HG03103 (cell line): Measurements from ENCODE around the gene HLTF.

Source experiments
- ATAC-seq: cut with Tn5 transposase; IDR thresholded peaks from one replicate; pipeline ENCODE4 v1.9.1; 2021; ENCODE audit warnings: low read depth; ENCODE audit not compliant: unreplicated experiment

The HLTF gene

DNA sequence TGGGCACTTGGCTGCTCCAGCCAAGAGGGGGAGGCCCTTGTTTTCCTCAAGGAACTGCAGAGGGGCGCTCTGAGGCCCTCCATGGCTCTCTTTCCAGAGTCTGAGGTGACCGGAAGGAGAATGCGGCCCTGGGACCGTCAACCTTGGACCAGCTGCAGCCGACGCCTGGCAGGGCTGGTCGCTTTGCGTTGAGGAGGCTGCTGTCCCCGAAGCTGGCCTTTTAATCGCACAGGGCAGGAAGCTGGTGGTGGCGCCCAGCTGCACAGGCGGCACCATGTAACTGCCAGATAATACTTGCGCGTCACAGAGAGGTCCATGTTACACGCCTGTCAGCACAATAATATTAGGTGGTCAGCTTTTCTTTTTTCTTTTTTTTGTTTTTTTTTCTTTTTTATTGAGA lies 875 bp upstream of the HLTF start:
- no peak for ATAC-seq

DNA sequence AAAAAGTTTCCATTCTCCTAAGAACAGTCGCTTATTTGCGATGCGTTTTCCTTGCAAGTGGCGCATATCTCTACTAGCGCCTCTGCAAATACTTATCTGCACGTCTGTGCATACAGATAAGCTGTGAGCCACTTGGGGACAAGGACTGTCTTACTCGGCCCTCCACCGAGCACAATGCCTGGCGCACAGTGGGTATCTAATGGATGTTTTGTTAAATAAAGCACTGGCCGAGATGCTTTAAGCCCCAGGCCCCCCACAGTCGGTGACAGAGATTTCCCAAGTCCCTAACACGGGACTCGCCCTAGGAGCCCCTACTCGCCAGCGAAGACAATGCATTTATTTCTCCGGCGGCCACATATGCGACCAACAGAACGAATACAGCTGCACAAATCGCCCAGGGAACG lies 503 bp downstream of the HLTF start:
- peak; percentile 32 for ATAC-seq

DNA sequence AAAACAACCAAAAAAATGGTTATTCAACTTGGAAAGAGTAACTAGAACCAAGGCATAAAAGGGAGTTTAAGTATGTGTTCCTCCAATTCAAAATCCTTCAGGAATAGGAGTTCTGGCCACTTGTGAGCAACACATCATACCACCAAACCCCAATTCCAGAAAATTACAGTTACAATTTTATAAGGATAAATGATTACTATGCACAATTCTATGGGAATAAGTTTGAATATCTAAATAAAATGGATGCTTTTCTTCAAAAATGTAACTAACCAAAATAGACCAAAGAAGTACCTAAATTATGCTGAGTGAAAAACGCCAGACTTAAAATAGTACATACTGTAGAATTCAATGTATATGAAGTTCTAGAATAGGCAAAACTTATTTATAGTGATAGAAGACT lies 4.6 kb downstream of the HLTF start:
- ATAC-seq = no peak

DNA sequence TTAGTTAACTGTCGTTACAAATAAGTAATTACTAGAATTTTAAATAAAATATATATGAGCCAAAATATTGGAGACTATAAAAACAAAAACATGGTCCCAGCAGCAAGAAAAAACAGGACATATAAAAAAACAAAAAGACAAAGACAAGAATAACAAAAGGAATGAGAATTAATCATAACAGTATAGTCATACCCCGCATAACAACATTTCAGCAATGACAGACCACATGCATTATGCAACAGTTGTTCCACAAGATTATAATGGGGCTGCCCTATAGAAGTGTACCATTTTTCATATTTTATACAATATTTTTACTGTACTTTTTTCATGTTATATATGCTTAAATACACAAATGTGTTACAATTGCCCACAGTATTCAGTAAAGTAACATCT lies 5.6 kb downstream of the HLTF start:
- ATAC-seq = no peak

DNA sequence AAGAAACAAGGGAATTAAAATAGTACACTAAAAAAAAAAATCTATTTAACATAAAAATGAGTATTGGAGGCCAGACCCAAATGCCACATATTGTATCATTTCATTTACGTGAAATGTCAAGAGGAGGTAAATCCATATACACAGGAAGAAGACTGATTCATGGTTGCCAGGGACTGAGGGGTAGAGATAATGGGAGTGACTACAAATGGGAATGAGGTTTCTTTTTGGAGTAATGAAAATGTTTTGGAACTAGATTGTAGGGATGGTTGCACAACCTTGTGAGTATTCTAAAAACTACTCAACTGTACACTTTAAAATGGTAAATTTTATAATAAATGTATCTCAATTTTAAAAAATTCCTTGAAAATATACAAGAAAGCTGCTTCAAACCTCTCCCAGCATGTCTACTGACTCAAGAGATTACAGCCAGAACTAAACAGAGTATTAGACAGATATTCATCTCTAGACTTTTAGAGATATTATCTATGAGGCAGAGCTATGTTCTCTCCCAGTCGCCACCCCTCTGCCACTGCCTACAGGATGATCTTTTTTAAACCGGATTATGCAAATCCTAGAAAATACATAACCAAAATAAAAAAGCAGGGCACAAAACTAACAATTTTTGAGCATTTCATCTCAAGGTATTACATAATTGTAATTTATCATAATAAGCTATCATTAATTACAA lies 6.2 kb downstream of the HLTF start:
- no peak for ATAC-seq

DNA sequence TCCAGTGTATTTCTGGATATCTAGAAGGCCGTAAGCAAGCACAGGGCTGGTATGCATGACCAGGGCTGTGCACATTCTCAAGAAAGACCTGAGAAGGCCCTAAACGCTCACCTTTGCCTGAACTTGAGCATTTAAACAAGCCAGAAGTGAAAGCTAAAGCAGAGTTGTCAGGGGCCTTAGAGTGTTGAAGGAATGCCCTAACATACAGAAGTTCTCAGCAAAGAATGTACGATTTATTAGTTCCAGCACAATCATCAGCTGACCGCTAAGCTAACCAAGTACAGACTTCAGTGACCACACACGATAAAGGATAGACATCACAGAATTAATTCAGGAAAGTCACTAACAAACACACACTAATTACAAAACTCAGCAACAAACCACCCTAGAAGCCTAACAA lies 8.7 kb downstream of the HLTF start:
- ATAC-seq = no peak

DNA sequence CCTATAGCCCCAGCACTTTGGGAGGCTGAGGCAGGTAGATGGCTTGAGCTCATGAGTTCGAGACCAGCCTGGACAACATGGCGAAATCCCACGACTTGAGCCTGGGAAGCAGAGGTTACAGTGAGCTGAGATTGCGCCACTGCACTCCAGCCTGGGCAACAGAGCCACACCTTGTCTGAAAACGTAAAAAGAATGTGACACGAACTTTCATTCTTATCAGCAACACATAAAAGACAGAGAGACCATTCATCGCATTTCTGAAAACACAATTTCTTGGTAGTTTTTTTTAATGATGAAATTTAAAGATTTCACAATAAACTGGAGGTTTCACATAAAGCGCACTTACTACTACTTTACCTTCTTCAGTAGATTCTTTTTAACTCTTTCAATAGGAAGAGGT lies 18.4 kb downstream of the HLTF start:
- no peak for ATAC-seq

DNA sequence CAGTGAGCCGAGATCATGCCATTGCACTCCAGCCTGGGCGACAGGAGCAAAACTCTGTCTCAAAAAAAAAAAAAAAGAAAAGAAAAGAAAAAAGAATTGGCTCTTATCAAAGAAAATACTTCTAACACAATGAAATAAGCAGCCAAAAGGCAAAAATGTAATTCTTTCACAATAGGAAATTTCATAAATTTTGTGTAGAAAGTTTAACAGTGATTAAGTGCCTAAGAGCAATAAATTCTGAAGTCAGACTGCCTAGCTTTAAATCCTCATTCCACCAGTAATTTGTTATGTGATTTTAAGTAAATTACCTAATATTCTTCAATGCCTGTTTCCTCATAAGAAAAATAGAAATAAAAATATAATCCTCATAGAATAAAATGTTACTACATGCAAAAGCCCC lies 24.6 kb downstream of the HLTF start:
- ATAC-seq = no peak

DNA sequence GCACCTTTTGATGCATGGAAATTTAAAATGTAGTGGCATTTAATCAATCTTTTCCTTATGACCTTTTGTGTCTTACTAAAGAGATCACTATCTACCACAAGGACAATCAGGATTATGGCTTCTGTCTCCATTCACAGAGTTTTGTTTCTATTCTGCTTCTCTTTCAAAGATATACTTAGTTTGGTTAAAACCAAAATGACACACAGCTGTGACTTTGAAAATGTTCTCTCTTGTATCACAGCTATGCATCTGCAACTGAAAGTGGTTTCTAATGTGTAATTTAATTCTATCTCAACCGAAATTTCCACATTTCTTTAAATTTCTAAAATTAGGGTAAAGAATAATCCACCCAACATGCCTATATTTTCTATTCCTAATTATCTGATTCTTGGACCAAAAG lies 27.7 kb downstream of the HLTF start:
- ATAC-seq = no peak

DNA sequence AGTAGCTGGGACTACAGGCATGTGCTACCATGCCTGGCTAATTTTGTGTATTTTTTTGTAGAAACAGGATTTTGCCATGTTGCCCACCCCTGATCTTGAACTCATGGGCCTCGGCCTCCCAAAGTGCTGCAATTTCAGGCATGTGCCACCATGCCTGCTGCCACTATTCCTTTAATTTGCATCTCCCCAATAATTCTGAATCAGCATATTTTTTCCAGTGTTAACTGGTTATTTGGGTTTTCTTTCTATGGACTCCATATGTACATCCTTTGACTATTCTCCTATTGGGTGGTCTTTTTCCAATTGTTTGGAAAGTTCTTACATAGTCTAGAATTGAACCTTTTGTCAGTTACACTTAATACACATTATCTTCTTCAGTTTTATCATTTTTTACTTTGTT lies 28.1 kb downstream of the HLTF start:
- ATAC-seq = no peak

DNA sequence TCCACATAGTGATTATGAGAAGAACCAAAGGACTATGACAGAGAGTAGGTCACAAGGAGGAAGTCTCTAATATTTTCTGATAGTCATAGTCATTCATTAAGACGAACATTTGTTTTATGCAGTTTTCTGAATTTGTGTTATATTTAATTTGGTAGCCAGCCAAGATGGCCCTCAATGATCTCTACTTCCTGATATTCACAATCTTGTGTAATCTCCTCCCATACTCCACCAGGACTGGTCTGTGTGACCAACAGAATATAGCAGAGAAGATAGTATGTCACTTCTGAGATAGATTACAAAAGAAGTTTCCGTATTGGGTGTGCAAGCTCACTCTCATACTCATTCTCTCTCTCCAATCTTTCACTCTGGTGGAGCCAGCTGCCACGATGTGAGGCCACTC lies 30.8 kb downstream of the HLTF start:
- ATAC-seq = no peak

DNA sequence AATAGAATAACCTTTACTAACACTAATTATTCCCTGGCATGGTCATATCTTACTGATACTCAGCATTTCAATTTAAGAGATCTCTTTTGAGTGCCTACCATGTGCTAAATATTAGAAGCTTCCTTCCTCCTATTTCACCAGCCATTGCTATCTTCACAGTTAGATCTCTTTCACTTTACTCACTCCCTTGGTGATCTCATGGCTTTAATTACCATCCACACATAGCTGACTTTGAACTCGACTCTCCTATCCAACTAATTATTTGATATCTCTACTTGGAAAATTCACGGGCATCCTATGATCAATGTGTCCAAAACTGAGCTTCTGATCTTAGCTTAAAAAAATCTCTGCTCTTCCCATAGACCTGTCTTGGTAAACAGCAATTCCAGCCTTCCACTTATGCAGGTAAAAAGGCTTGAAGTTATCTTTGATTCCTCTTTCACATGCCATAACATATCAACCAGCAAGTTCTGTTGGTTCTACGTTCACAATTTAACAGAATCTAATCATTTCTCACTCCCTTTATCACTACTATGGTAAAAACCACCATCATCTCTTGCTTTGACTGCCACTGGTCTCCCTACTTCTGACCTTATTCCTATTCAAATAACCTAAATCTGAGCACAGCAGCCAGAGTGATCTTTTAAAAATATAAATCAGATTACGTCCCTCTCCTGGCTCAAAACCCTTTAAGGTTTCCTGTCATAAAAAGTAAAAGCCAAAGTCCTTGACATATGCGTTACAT lies 41.8 kb downstream of the HLTF start:
- ATAC-seq = no peak

DNA sequence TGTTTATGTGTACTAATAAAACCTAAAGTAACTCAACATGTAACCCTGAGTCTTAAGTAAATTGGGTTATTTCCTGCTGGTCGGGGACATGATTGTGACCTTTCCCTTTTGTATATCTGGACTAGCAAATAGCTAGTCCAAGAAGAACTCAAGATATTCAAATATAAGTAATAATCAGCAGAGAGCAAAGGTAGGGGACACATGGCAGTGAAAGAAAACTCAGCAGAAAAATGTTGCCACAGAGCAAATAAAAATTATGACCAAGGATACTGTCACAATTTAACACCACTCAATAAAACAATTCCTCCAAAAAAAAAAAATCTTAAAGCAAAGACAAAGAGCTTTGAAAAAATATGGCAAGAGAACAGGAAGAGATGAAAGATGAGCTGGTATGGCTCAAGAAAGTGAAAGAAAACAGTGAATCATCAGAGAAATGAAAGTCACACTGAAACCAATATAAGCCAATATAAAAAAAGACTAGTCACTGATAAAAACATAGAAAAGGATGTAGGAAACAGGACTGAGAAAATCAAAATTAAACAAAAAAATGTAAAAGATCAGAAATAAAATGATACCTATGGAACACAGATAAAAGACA lies 43.4 kb downstream of the HLTF start:
- ATAC-seq = peak; percentile 75

DNA sequence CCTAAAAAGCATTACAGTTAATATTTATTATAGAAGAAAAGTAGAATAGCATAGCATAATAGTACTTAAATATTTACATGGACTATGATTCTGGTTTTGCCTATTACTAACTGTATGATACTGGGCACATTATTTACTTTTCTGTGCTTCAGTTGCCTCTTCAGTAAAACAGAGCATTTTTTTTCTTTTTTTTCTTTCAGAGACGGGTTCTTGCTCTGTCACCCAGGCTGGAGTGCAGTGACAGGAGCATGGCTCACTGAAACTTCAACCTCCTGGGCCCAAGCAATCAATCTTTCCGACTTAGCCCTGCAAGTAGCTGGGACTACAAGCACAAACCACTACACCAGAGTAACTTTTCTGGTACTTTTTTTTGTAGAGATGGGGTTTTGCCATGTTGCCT lies 48.0 kb downstream of the HLTF start:
- ATAC-seq = no peak

DNA sequence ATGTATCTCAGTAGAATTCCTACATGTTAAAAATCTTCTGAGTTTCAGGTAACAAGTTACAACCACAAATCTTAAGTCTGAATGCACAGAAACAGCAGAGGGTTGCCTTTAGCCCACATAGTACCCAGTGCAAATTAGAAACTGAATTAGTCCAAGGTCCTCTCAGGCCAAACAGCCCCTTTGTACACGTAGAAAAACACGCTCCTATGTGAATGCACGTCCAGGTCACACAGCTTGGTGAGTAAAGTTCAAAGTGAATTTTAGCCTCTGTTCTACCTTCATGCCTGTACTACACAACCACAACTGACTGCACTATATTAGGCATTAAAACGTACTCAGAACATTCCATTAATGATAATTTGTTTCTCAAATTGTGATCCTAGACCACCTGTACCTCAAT lies 48.6 kb downstream of the HLTF start:
- no peak for ATAC-seq

DNA sequence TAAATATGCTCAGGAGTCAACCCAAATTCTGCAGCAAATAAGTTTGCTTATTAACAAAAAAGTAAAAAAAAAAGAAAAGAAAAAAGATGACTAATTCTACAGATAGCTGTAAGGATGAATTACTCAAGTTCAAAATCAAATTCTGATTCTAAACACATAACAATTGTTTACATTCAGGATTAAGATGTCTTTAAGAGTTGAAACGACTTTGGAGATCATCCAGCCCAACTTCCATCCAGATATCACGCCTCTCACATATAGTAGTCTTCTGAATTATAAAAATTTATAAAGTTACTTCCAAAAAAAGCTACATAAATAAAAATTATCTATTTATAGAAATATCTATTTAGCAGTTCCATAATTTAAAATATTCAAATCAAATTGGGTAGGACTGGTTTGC lies 55.2 kb downstream of the HLTF start:
- ATAC-seq = no peak

DNA sequence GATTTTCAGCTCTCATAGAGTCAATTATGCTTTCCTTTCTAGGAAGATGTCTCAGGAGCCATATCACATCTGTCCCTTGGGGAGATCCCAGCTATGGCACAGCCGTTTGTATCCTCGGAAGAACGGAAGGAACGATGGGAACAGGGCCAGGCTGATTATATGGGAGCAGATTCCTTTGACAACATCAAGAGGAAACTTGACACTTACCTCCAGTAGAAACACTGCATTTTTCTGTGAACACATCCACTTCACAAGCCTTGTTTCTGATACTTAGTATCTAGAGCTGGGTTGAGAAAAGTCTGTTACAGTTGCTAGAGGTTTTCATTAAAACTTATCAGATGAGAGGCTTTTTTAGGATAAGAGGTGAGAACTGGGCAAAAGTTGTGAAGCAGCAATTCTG lies 59.6 kb downstream of the HLTF start:
- ATAC-seq = no peak

DNA sequence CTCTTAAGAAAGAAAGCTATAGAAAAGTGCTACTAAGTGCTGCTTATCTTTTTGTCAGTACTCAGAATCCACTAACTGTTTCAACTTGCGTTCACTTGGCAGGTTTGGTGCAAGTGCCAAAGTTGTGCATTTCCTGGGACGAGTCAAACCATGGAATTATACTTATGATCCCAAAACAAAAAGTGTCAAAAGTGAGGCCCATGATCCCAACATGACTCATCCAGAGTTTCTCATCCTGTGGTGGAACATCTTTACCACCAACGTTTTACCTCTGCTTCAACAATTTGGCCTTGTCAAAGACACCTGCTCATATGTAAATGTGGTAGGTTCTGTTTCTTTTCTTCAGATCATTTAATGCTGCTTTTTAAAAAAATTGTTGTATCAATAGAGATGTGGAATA lies 62.4 kb downstream of the HLTF start:
- ATAC-seq = no peak

DNA sequence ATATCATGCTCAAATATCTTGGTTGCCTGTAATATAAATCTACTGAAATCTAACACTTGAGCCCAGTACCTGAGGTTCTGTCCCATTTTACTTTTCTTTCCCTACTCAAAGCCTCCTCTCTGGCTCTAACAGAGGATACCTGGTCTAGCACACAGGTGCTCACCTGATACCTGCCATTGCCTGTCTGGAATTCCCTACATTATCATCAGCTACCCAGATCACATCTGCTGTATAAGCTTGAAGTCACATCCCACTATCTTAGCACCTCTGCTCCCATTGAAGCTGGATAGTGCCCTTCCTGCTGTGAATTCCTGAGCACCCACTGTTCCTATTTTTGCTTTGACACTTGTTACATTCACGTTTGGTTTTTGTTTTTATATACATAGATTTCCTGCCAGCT lies 64.5 kb downstream of the HLTF start:
- ATAC-seq = no peak

DNA sequence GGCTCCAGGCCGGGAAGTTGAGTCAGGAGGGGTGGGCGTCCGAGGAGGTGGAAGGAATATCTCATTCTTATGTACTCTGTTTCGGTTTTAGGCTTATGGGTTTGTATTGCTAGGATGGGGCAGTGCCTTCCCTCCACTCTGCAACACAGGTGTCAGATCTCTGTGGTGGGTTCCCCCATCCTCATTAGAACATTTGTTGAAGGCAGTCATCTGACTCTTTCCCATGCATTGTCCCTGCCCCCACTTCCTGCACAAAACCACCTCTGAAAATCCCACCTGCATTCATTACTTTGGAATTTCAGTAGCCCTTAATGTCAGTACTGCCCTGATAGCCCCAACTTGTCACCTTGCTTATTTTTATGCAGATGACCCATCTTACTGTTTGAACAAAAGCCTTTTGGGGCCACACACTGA lies 65.5 kb downstream of the HLTF start:
- no peak for ATAC-seq

DNA sequence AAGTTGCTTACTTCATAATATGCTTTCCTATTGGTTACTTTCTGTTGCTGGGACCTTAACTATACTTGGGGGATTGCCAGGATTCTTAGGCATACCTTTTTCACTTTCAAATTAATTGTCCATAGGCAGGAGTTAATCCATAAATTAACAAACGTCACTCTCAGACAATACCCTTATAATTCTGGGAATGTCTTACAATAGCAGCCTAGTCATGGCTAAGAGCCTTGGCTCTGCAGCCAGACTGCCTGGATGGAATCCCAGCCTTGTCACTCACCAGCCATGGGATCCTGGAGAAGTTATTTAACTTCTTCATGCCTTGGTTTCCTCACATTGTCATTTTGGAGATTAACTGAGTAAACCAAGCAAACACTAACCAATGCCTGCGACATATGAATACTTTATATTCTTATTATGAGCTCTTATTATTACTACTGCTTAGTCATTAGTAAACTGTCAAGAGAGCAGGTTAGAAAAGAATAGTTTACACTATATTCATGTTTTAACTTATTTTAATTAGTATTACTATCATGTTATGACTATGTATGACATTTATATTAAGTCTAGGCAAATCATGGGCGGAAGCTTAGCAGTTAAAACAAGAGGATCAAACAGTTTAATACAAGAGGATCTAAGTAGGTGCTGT lies 66.0 kb downstream of the HLTF start:
- no peak for ATAC-seq

DNA sequence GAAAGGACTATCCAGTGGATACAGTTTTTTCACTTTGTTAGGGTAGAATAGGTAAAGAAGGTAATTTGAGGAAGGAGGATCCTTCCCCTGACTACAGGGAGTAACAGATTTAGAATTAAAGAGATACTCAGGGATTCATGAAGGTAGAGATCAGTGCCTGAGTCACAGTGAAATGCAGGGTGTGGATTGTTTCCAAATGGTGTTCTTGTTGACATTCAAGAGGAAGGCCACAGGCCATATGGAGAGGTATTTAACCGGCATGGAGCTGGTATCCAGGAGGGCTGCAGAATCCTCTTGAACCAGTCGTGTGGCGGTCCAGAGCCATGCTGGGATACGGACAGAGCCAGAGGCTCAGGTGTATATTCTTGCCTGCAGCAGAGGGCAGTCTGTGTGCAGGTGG lies 66.8 kb downstream of the HLTF start:
- no peak for ATAC-seq
